Measurements from ENCODE around the gene CHSY3.

DNA sequence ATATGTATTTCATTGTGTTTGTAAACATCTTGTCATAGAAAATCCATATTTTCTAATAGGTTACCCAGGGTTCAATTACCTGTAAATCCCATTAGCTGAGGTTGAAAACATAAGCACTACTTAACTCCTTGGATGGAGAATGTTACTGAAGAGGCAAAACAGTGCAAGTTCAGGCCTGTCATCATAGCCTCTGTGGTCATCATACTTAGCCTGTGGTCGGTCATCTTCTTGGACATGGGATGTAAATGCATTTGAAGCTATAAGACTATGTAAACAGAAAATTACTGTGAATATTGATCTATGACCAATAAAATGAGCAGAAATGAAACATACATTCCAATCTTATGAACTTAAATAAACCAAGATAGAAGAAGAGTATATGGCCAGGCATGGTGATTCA lies 164.7 kb downstream of the CHSY3 start:
- TF ChIP-seq MAX (IDR thresholded peaks at IDR 0.05), result no peak
- no peak for TF ChIP-seq TCF12 (IDR thresholded peaks at IDR 0.05; ENCODE audit: low read depth)
- no peak for TF ChIP-seq CEBPB (IDR thresholded peaks at IDR 0.05)
- no peak for TF ChIP-seq YY1 (IDR thresholded peaks at IDR 0.05; ENCODE audit: low read depth)
- TF ChIP-seq TEAD4 (IDR thresholded peaks at IDR 0.05), result no peak
- TF ChIP-seq, protein P1, sequence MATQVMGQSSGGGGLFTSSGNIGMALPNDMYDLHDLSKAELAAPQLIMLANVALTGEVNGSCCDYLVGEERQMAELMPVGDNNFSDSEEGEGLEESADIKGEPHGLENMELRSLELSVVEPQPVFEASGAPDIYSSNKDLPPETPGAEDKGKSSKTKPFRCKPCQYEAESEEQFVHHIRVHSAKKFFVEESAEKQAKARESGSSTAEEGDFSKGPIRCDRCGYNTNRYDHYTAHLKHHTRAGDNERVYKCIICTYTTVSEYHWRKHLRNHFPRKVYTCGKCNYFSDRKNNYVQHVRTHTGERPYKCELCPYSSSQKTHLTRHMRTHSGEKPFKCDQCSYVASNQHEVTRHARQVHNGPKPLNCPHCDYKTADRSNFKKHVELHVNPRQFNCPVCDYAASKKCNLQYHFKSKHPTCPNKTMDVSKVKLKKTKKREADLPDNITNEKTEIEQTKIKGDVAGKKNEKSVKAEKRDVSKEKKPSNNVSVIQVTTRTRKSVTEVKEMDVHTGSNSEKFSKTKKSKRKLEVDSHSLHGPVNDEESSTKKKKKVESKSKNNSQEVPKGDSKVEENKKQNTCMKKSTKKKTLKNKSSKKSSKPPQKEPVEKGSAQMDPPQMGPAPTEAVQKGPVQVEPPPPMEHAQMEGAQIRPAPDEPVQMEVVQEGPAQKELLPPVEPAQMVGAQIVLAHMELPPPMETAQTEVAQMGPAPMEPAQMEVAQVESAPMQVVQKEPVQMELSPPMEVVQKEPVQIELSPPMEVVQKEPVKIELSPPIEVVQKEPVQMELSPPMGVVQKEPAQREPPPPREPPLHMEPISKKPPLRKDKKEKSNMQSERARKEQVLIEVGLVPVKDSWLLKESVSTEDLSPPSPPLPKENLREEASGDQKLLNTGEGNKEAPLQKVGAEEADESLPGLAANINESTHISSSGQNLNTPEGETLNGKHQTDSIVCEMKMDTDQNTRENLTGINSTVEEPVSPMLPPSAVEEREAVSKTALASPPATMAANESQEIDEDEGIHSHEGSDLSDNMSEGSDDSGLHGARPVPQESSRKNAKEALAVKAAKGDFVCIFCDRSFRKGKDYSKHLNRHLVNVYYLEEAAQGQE (IDR thresholded peaks at IDR 0.05; ENCODE audit: low read depth), result no peak
- TF ChIP-seq TAF1 (IDR thresholded peaks at IDR 0.05; ENCODE audit: low read depth), result no peak
- no peak for TF ChIP-seq NFIC (IDR thresholded peaks at IDR 0.05)
- no peak for TF ChIP-seq EGR1 (IDR thresholded peaks at IDR 0.05)

Data from Ishikawa (cell line).